ENCODE data around the gene SLC4A1AP. TPM values are rescaled to one million over a fixed set of nuclear protein-coding genes. Genes with fewer than 3 reads are reported as not detected.
A peak's percentile ranks its signal among the peaks of the same experiment; 100 is the strongest.

Gene SLC4A1AP
- total and polyA plus RNA-seq, 2 of the 13 experiments (the other 11 are each of a cell fraction or from before 2014, with no cell fraction given) = 15.3 to 44.6 TPM

GRCh38 chr2:27628767-27629709, 34.7 kb upstream of the SLC4A1AP start, which contains the start of the genes CCDC121 and GPN1 (continued):
- TF ChIP-seq MEF2D (CRISPR knock-in tag; IDR thresholded peaks at IDR 0.05) (peak; percentile 81; the same call in 1 of the 2 replicates), SRSF1 (optimal IDR thresholded peaks at IDR 0.05; ENCODE audit: low read depth, low read length) (peak; percentile 78), ZNF670 (CRISPR knock-in tag; IDR thresholded peaks at IDR 0.05; ENCODE audit: borderline replicate concordance) (peak; percentile 85), NR1H2 (CRISPR knock-in tag; IDR thresholded peaks at IDR 0.05; ENCODE audit: borderline replicate concordance, low read depth) (0 out of 2 replicates have a peak, but pooled peaks have one; percentile 35), THAP9 (CRISPR knock-in tag; IDR thresholded peaks at IDR 0.05; ENCODE audit: borderline replicate concordance) (peak; percentile 89), TGIF2 (CRISPR knock-in tag; IDR thresholded peaks at IDR 0.05) (peak; percentile 81; the same call in 1 of the 2 replicates), PTBP1 (IDR thresholded peaks at IDR 0.05; ENCODE audit: low read depth, low read length, poor library complexity, severe bottlenecking) (peak; percentile 70), HOMEZ (CRISPR knock-in tag; IDR thresholded peaks at IDR 0.05; ENCODE audit: low read depth) (peak; percentile 73), ZNF414 (CRISPR knock-in tag; IDR thresholded peaks at IDR 0.05) (no peak; the same call in 1 of the 2 replicates), GATA4 (IDR thresholded peaks at IDR 0.05; ENCODE audit: borderline replicate concordance, low read depth) (peak; percentile 81), ZNF792 (CRISPR knock-in tag; IDR thresholded peaks at IDR 0.05) (peak; percentile 94), ZNF430 (CRISPR knock-in tag; IDR thresholded peaks at IDR 0.05) (peak; percentile 84), ZBTB40 (IDR thresholded peaks at IDR 0.05) (no peak), ZBTB40 (CRISPR knock-in tag; IDR thresholded peaks at IDR 0.05) (peak; percentile 55; the same call in 1 of the 2 replicates)

All from HepG2 (cell line).